ENCODE data around the gene SLC16A2.

- TF ChIP-seq CTCF (conservative IDR thresholded peaks at IDR 0.05; ENCODE audit: low read depth, low read length) = no peak
- no peak for TF ChIP-seq EZH2 (IDR thresholded peaks at IDR 0.05; ENCODE audit: low read length, unreplicated experiment)
Measured at GRCh38 chrX:74421740-74422352, 553 bp downstream of the SLC16A2 start.

Data from PC-3 (cell line).